HepG2 (cell line): ENCODE results near the gene MTHFD2L. TPM values are rescaled to one million over a fixed set of nuclear protein-coding genes. Genes with fewer than 3 reads are reported as not detected.
A peak's percentile ranks its signal among the peaks of the same experiment; 100 is the strongest.

Experiments
- ATAC-seq: fragments of 200-7000 bp; cut with Tn5 transposase; 3 replicates; pipeline ENCODE4 v1.9.1; 2020; ENCODE audit warnings: mild to moderate bottlenecking, moderate library complexity
- BruUV-seq: library from RNA; stranded (reverse); fragments of 400-500 nt; replicated peaks from 2 replicates; lab custom pipeline; 2021; lab: Mats Ljungman, UMichigan
- CTCF ChIA-PET: fragments of 300-600 bp; formaldehyde crosslinking; extraction: SDS; loops from one replicate; lab custom pipeline; 2021; ENCODE audit warnings: low total read pairs, inconsistent platforms, low intra/inter-chr PET ratio; lab: Yijun Ruan, JAX
- POLR2A ChIA-PET: fragments of 350-600 bp; sonication (Branson Sonifier 250); formaldehyde crosslinking; loops from one replicate; lab custom pipeline; 2020; ENCODE audit warnings: antibody characterized with exemption, inconsistent platforms; lab: Yijun Ruan, JAX
- DNase-seq: peaks from one replicate; pipeline ENCODE4 v3.0.0-alpha.2; 2015; ENCODE audit warnings: low spot score
- FAIRE-seq: peaks from 3 replicates; lab custom pipeline; 2011; peaks lifted over from hg19 to GRCh38; lab: Jason Lieb, UNC
- H2AFZ ChIP-seq: one replicate; pipeline ENCODE4 v1.6.1; 2011; ENCODE audit warnings: low read length, inconsistent platforms
- H3K27ac ChIP-seq: fragments of 300-600 bp; 3 replicates; pipeline ENCODE4 v1.8.0; 2011; ENCODE audit warnings: mixed run types, mild to moderate bottlenecking, mixed read lengths, low read length, inconsistent platforms; ENCODE audit not compliant: insufficient read depth; ENCODE audit errors: extremely low read length
- H3K27me3 ChIP-seq, 2 experiments: fragments of 200-600 bp in 1 of 2; 2 replicates in 1 of 2; 3 replicates in 1 of 2; pipeline versions ENCODE4 v1.6.0 to v1.8.0; 2011; ENCODE audit warnings: low read length in 2 of 2, mild to moderate bottlenecking in 2 of 2, moderate library complexity in 2 of 2, inconsistent platforms in 1 of 2; ENCODE audit not compliant: insufficient read depth in 2 of 2, control insufficient read depth in 1 of 2
- H3K36me3 ChIP-seq, 2 experiments: fragments of 200-600 bp in 1 of 2; replicated peaks in 1 of 2; 2 replicates in 1 of 2; 3 replicates in 1 of 2; pipeline versions ENCODE4 v1.5.1 to v1.8.0; 2011; ENCODE audit warnings: low read length in 2 of 2, inconsistent platforms in 1 of 2; ENCODE audit not compliant: insufficient read depth in 2 of 2, control insufficient read depth in 1 of 2
- H3K4me1 ChIP-seq: 2 replicates; pipeline ENCODE4 v1.5.1; 2012; ENCODE audit warnings: low read length, inconsistent platforms; ENCODE audit not compliant: insufficient read depth
- H3K4me2 ChIP-seq: 2 replicates; pipeline ENCODE4 v1.6.0; 2011; ENCODE audit warnings: low read depth, low read length, inconsistent platforms
- H3K4me3 ChIP-seq, 3 experiments: fragments of 200-600 bp in 1 of 3; sonication (generic), shearing (Covaris generic) in 1 of 3; replicated peaks in 1 of 3; 2 replicates each; pipeline ENCODE4 v1.5.1; 2011 to 2016; ENCODE audit warnings: low read length in 3 of 3, inconsistent platforms in 2 of 3, low read depth in 2 of 3, mild to moderate bottlenecking in 2 of 3, control low read depth in 1 of 3, mixed read lengths in 1 of 3; ENCODE audit not compliant: insufficient read depth in 1 of 3
- H3K79me2 ChIP-seq: one replicate; pipeline ENCODE4 v1.6.1; 2011; ENCODE audit warnings: low read length, inconsistent platforms; ENCODE audit not compliant: insufficient read depth
- H3K9ac ChIP-seq: 2 replicates; pipeline ENCODE4 v1.6.0; 2011; ENCODE audit warnings: mild to moderate bottlenecking, low read depth, low read length, inconsistent platforms; ENCODE audit not compliant: insufficient read depth
- H3K9me3 ChIP-seq: 2 replicates; pipeline ENCODE4 v1.5.1; 2012; ENCODE audit warnings: mild to moderate bottlenecking, low read length
- H4K20me1 ChIP-seq: 2 replicates; pipeline ENCODE4 v1.6.0; 2011; ENCODE audit warnings: inconsistent platforms, mild to moderate bottlenecking, low read length, moderate library complexity; ENCODE audit not compliant: insufficient read depth
- CBX1 ChIP-seq: IDR thresholded peaks from one replicate; pipeline ENCODE4 v1.6.1; 2016; ENCODE audit warnings: antibody characterized with exemption, low read depth
- E2F5 ChIP-seq: sonication (generic); formaldehyde crosslinking; conservative IDR thresholded peaks from 2 replicates; pipeline ENCODE4 v1.4.0; 2020; ENCODE audit warnings: missing genetic modification reagents
- ETV5 ChIP-seq: IDR thresholded peaks from 2 replicates; pipeline ENCODE4 v1.6.1; 2018; ENCODE audit warnings: missing biosample characterization, missing genetic modification reagents, inconsistent platforms, borderline replicate concordance
- HMGXB4 ChIP-seq, 2 experiments: sonication (generic) in 1 of 2; formaldehyde crosslinking in 1 of 2; IDR thresholded peaks; 2 replicates each; pipeline versions ENCODE4 v1.4.0 to v1.6.1; 2018 to 2020; ENCODE audit warnings: missing genetic modification reagents in 2 of 2, borderline replicate concordance in 1 of 2, low read depth in 1 of 2, mild to moderate bottlenecking in 1 of 2, missing biosample characterization in 1 of 2
- KMT2A ChIP-seq: sonication (generic); formaldehyde crosslinking; IDR thresholded peaks from 2 replicates; pipeline ENCODE4 v1.4.0; 2020; ENCODE audit warnings: missing genetic modification reagents
- PAXIP1 ChIP-seq: sonication (generic); formaldehyde crosslinking; conservative IDR thresholded peaks from 2 replicates; pipeline ENCODE4 v1.4.0; 2020; ENCODE audit warnings: mild to moderate bottlenecking, missing genetic modification reagents, moderate library complexity
- PLSCR1 ChIP-seq: sonication (generic); formaldehyde crosslinking; IDR thresholded peaks from 2 replicates; pipeline ENCODE4 v1.5.0; 2020; ENCODE audit warnings: missing genetic modification reagents, mild to moderate bottlenecking, borderline replicate concordance
- SOX13 ChIP-seq, 3 experiments: fragments of 450-650 bp in 1 of 3; sonication (generic) in 1 of 3; formaldehyde crosslinking in 1 of 3; IDR thresholded peaks in 2 of 3; conservative IDR thresholded peaks in 1 of 3; 2 replicates each; pipeline versions ENCODE4 v1.5.0 to v1.6.1; 2016 to 2020; ENCODE audit warnings: antibody characterized with exemption in 1 of 3, mild to moderate bottlenecking in 1 of 3, missing compliant biosample characterization in 1 of 3, missing genetic modification reagents in 1 of 3, moderate library complexity in 1 of 3
- SRSF9 ChIP-seq: fragments of 200-400 bp; formaldehyde crosslinking; IDR thresholded peaks from 2 replicates; pipeline ENCODE4 v1.6.1; 2018; ENCODE audit warnings: borderline replicate concordance, mild to moderate bottlenecking, low read depth, low read length; ENCODE audit not compliant: insufficient read depth, poor library complexity, severe bottlenecking
- ZNF282 ChIP-seq: fragments of 450-650 bp; IDR thresholded peaks from 2 replicates; pipeline ENCODE4 v1.6.1; 2018; ENCODE audit not compliant: partially characterized antibody
- ZNF546 ChIP-seq: sonication (generic); formaldehyde crosslinking; conservative IDR thresholded peaks from 2 replicates; pipeline ENCODE4 v1.8.1; 2023; ENCODE audit warnings: mild to moderate bottlenecking, missing genetic modification reagents
- ZNF691 ChIP-seq: sonication (generic); formaldehyde crosslinking; IDR thresholded peaks from 2 replicates; pipeline ENCODE4 v1.4.0; 2020; ENCODE audit warnings: missing genetic modification reagents, low read depth, mild to moderate bottlenecking, borderline replicate concordance
- WGBS: methylation state at CpG from one replicate; pipeline ENCODE4 v1.1.6; 2017; ENCODE audit warnings: low lambda C conversion rate; 5-methylcytosine and 5-hydroxymethylcytosine counted together
- in situ Hi-C: cut with HindIII; loops from 2 replicates; pipeline ENCODE4 v1.10.0; 2017; ENCODE audit warnings: low pct_unique_long_range_greater_than_20kb; ENCODE audit not compliant: extremely low pct_ligation_motif_present
- intact Hi-C: fragments of 100-400 bp; cut with micrococcal nuclease; formaldehyde crosslinking; loops from one replicate; pipeline ENCODE4 v1.10.0; 2022; ENCODE audit not compliant: unreplicated experiment
- polyA plus RNA-seq, 8 experiments: library from polyadenylated mRNA; depleted of rRNA in 3 of 8; stranded (reverse) in 7 of 8; unstranded in 1 of 8; fragments of >200 nt; fragmentation: Illumina TruSeq in 4 of 8; extraction: Trizol in 4 of 8; gene quantifications; 2 replicates each; pipeline versions ENCODE4 v1.2.1 to v1.2.3, GENCODE V29; 2011 to 2016; ENCODE audit warnings: low read depth in 4 of 8, missing spikeins in 1 of 8, mixed read lengths in 1 of 8; ENCODE audit not compliant: insufficient read depth in 1 of 8
- total RNA-seq, 5 experiments: library from RNA; depleted of rRNA; stranded (reverse); fragments of >200 nt; fragmentation: Illumina TruSeq; extraction: Trizol; gene quantifications; 2 replicates each; pipeline ENCODE4 v1.2.3, GENCODE V29; 2016; ENCODE audit warnings: low read depth in 1 of 5

The MTHFD2L gene
- total and polyA plus RNA-seq, 2 of the 13 experiments (the other 11 are each of a cell fraction or from before 2014, with no cell fraction given): 10.5 to 14.9 TPM

- TF ChIP-seq PAXIP1 (CRISPR knock-in tag): 0 out of 2 replicates have a peak, but pooled peaks have one; percentile 28
- no peak for TF ChIP-seq ETV5
These were observed 34.7 kb upstream of the MTHFD2L start (continued) for GRCh38 chr4:74123065-74123728.

- in situ Hi-C loops: loop anchor here (25.0 kb wide), 1 partner anchor 813 kb away; no protein-coding TSS in a partner anchor
- CTCF ChIA-PET: no interaction called here
- TF ChIP-seq ZNF546 (no peak), E2F5 (CRISPR knock-in tag) (no peak), SOX13 (IDR thresholded peaks at IDR 0.05) (no peak), SOX13 (CRISPR knock-in tag; conservative IDR thresholded peaks at IDR 0.05 in 1 of 2, IDR thresholded peaks at IDR 0.05 in 1 of 2) (no peak), PLSCR1 (CRISPR knock-in tag) (no peak), ZNF282 (no peak), ZNF691 (CRISPR knock-in tag) (no peak), CBX1 (no peak), KMT2A (CRISPR knock-in tag) (no peak), SRSF9 (no peak), HMGXB4 (CRISPR knock-in tag; IDR thresholded peaks at IDR 0.05; ENCODE audit: borderline replicate concordance in 1 of 2, low read depth in 1 of 2) (no peak)
These were observed 32.9 kb upstream of the MTHFD2L start for GRCh38 chr4:74125029-74125428.

More at GRCh38 chr4:74125029-74125428, 32.9 kb upstream of the MTHFD2L start:
- DNase-seq (no peak), FAIRE-seq (no peak), ATAC-seq (no peak)
- POLR2A ChIA-PET: no interaction called here
- no peaks in the 10 kb centered on the region for H3K9me3 ChIP-seq
- intact Hi-C loops: no loop called here
- no peak overlapping the region for H2AFZ ChIP-seq
- H3K79me2 ChIP-seq: no peaks in the 10 kb centered on the region
- 3% methylated on average over 1 of the region's 1 CpG for WGBS
- H3K4me1 ChIP-seq: peaks cover 12% of the 10 kb centered on the region
- H3K27ac ChIP-seq: no peak overlapping the region
- no TSS peak for BruUV-seq
- H3K27me3 ChIP-seq: no peaks in the 10 kb centered on the region; a peak in 1 of 5 replicates
- no peak overlapping the region for H3K4me3 ChIP-seq
- H3K4me2 ChIP-seq: no peak overlapping the region
- no peak overlapping the region for H3K9ac ChIP-seq
- no peaks in the 10 kb centered on the region for H4K20me1 ChIP-seq
- no peaks in the 10 kb centered on the region for H3K36me3 ChIP-seq
